Brain microvascular endothelial cell (primary cell): ENCODE results near the gene KCNQ1.

Source experiments
- DNase-seq: peaks from one replicate; pipeline ENCODE4 v3.0.0-alpha.2; 2020
- H3K27ac ChIP-seq: fragments of 250-450 bp; sonication (Bioruptor Pico); 2 replicates; pipeline ENCODE4 v1.5.1; 2020; ENCODE audit warnings: mild to moderate bottlenecking, moderate library complexity
- H3K27me3 ChIP-seq: fragments of 250-450 bp; sonication (Bioruptor Pico); replicated peaks from 2 replicates; pipeline ENCODE4 v1.5.1; 2020; ENCODE audit warnings: mild to moderate bottlenecking
- H3K36me3 ChIP-seq: fragments of 250-450 bp; sonication (Bioruptor Pico); replicated peaks from 2 replicates; pipeline ENCODE4 v1.5.1; 2020; ENCODE audit warnings: mild to moderate bottlenecking
- H3K4me3 ChIP-seq: 2 replicates; pipeline ENCODE4 v1.5.1; 2011; ENCODE audit warnings: low read depth, mild to moderate bottlenecking, control low read depth, low read length, moderate library complexity
- in situ Hi-C: cut with HindIII; loops from 2 replicates; pipeline ENCODE4 v1.10.0; 2017; ENCODE audit warnings: low sequenced_read_pairs, low pct_ligation_motif_present
- TF ChIP-seq, protein P1 (sequence below): IDR thresholded peaks from 2 replicates; pipeline ENCODE4 v1.5.1; 2011; ENCODE audit warnings: low read depth, mild to moderate bottlenecking, moderate library complexity, low read length, control low read depth, inconsistent platforms; ENCODE audit errors: missing control alignments

KCNQ1 gene

DNA sequence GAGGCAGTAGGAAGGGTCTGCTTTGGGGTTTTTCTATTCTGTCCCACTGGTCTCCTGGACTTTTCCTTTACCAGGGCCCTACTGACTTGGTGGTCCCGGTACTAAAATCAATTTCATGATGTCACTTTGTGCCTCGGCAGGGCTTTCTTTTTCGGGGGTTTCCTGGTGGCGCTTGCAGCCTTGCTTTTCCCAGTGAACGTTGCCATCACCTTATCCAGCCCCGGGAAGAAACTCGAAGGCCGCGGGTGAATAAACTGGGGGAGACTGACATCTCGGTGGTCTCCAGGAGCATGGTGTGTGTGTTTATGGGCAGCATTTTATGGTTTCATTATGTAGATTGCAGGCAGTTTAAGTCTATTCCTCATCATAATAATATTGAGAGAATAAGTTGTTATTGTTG, 84.4 kb downstream of the KCNQ1 start:
- H3K4me3 ChIP-seq: no peak overlapping the region
- H3K36me3 ChIP-seq: no peaks in the 10 kb centered on the region
- H3K27ac ChIP-seq: no peak overlapping the region
- TF ChIP-seq, protein P1, sequence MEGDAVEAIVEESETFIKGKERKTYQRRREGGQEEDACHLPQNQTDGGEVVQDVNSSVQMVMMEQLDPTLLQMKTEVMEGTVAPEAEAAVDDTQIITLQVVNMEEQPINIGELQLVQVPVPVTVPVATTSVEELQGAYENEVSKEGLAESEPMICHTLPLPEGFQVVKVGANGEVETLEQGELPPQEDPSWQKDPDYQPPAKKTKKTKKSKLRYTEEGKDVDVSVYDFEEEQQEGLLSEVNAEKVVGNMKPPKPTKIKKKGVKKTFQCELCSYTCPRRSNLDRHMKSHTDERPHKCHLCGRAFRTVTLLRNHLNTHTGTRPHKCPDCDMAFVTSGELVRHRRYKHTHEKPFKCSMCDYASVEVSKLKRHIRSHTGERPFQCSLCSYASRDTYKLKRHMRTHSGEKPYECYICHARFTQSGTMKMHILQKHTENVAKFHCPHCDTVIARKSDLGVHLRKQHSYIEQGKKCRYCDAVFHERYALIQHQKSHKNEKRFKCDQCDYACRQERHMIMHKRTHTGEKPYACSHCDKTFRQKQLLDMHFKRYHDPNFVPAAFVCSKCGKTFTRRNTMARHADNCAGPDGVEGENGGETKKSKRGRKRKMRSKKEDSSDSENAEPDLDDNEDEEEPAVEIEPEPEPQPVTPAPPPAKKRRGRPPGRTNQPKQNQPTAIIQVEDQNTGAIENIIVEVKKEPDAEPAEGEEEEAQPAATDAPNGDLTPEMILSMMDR: no peak
- in situ Hi-C loops: no loop called here
- DNase-seq: no peak
- H3K27me3 ChIP-seq: no peaks in the 10 kb centered on the region

DNA sequence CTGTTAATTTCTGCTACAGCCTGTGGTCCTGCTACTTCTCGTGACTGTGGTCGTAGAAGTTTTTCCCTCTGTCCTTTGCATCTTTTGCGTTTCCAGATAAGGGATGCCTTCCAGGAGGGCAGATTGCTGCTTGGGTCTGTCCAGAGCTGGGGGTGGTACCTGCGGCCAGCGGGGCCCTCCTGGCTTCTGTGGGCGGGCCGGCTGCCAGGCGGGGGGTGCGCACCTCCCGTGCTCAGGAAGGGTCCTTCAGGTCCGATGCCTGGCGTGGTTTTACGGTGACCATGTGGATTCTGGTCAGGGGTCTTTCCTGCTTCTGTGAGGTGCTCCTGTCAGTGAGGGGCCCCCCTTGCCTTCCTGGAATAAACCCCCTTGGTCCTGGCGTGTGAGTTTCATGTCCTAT, 84.8 kb downstream of the KCNQ1 start:
- in situ Hi-C loops: no loop called here
- DNase-seq: no peak
- TF ChIP-seq, protein P1: no peak

DNA sequence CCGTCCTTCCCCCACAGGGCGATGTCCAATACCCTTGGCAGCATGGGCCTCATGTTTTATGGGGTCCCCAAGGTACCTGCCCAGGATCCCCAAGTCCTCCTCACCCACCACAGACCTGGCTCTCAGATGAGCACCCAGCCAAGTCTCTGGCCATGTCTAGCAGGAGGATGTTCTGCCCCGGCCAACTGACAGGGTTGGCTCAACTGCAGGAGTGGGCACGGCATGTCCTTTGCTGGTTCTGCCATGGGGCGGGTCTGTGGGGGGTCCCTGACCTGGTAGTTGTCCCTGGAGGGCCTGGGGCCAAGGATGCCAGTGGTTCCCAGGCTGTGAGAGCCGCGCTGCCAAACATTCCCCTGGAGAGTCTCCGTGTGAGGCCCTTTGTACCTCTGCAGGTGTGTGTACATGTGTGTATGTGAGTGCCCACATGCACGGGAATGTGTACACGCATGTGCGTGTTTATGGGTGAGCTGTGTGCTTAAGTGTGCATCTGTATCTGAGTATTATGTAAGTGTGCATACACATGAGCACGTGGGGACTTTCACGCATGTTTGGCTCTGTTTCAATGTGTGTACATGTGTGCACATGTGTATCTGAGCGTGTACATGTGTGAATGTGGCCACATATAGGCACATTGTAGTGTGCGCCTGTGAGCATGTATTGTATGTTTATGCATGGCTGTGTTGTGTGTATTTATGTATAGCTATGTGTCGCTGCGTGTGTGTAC, 85.5 kb downstream of the KCNQ1 start:
- in situ Hi-C loops: no loop called here
- TF ChIP-seq, protein P1: no peak
- Histone ChIP-seq H3K36me3 (no peaks in the 10 kb centered on the region), H3K4me3 (no peak overlapping the region), H3K27ac (no peak overlapping the region), H3K27me3 (no peaks in the 10 kb centered on the region)
- DNase-seq: no peak

More for the DNA sequence above, 84.8 kb downstream of the KCNQ1 start:
- Histone ChIP-seq H3K27me3 (no peaks in the 10 kb centered on the region), H3K27ac (no peak overlapping the region), H3K4me3 (no peak overlapping the region), H3K36me3 (no peaks in the 10 kb centered on the region)

DNA sequence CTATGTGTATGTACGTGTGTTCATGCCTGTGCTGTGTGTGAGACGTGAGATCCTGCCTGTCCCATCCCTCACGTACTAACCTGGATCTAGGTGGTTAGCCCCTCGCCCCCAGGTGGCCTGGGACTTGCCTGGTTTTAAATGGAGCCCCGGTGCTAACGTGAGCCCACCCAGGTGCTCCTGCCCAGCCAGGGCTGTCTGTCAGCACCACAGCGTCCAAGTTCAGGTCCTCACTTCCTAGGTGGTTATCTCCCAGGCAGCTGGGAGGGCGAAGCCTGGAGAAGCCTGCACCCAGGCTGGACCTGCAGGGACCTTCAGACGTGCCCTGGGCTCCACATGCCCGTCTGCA, 86.0 kb downstream of the KCNQ1 start:
- no peak overlapping the region for H3K27ac ChIP-seq
- no peaks in the 10 kb centered on the region for H3K27me3 ChIP-seq
- no peak for DNase-seq

DNA sequence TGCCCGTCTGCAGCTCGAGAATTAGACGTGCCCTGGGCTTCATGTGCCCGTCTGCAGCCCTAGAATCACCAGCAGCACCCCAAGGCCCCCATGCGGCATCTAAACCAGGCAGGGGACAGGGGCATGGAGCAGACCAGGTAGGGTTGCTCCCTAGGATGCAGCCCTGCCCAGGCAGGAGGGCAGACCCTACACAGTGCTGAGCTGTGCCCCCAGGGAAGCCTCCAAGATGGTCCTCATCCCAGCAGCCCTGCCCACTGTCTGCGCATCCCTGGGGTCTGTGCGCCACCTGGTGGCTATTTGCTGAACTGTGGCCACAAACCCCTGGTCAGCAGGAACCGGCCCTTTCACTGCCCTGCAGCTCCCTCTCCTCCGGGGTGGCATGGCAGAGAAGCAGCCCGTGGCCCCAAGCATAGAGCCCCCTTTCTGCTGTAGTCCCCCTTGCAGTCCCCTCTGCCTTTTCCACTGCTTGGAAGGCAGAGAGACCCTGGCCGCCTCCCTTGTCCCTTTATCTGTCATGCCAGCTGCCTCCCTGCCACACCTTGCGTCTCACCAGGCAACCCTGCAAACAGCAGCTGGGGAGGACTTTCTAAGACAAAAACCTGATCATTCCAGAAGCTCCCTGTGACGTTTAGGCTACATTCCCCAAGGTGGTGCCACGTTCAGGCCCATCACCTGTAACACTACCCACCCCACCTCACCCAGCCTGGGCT, 86.6 kb downstream of the KCNQ1 start:
- DNase-seq: peak; percentile 48
- Histone ChIP-seq H3K27me3 (no peaks in the 10 kb centered on the region), H3K36me3 (no peaks in the 10 kb centered on the region), H3K27ac (no peak overlapping the region), H3K4me3 (no peak overlapping the region)
- TF ChIP-seq, protein P1: peak; percentile 93
- in situ Hi-C loops: no loop called here

More for the DNA sequence above, 86.0 kb downstream of the KCNQ1 start:
- in situ Hi-C loops: no loop called here
- H3K4me3 ChIP-seq: no peak overlapping the region
- TF ChIP-seq, protein P1: no peak
- no peaks in the 10 kb centered on the region for H3K36me3 ChIP-seq
